Fibroblast of skin of left biceps (primary cell): ENCODE results near the gene KRTAP16-1.
"Not testable (repeated sequence)": the region's sequence is repeated elsewhere in the genome, so short reads cannot be mapped to it uniquely, and the experiment has no call there.

Experiments
- DNase-seq, 2 experiments: peaks; one replicate each; pipeline ENCODE4 v3.0.0-alpha.2; 2013; ENCODE audit warnings: low read depth in 2 of 2

KRTAP16-1 gene

GRCh38 chr17:41301916-41302901 lies 6.9 kb downstream of the KRTAP16-1 start, which contains the start of gene KRTAP29-1:
Gene KRTAP29-1, minus strand, starts transcription at chr17:41302851. Its CDS starts 0 bp downstream, at chr17:41302851.
- DNase-seq: no peak

DNA sequence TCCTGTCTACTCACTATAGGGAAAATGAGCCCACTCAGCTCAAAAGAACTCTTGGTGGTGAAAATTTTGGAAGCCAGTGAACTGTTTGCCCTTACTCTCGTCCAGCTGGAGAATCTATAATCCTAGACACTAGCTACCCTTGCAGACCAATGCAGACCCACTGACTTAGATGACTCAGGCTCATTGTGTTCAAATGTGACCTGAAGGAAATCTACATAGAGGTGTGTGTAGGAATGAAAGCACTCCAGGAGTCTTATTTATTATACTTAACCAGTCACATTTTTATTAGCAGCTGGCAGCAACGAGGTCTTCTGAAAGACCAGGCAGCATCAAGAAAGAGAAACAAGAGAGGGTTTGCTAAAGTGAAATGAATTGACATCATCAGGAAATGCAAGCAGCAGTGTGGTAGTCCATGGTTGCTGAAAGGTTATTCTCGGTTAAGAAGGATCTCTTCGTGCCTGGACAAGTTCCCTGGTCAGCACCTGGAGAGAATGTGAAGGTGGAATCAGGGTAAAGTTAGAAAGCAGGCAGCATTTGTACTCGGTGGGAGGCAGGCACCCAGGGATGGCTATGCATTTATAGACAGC lies 7.8 kb downstream of the KRTAP16-1 start:
- no peak for DNase-seq

DNA sequence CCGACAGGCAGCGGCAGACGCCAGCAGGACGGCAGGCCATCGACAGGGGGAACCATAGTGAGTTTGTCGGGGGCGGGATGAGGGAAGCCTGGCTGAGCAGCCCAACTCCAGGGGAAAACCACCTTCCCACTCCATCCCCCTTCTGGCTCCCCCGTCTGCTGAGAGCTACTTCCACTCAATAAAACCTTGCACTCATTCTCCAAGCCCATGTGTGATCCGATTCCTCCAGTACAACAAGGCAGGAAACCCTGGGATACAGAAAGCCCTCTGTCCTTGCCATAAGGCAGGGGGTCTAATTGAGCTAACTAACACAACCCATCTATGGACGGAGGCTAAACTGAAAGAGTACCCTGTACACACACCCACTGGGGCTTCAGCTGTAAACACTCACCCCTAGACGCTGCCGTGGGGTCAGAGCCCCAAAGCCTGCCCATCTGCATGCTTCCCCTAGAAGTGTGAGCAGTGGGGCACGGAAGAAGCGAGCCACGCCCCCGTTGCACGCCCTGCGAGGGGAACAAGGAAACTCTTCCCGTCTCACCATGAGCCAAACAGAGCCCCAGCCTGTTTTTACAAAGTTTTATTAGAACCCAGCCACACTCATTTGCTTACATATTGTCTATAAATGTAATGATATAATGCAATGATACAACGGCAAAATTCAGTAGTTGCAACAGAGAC lies 10.5 kb downstream of the KRTAP16-1 start:
- DNase-seq: no peak

GRCh38 chr17:41296846-41297245 lies 12.3 kb downstream of the KRTAP16-1 start:
- no peak for DNase-seq

DNA sequence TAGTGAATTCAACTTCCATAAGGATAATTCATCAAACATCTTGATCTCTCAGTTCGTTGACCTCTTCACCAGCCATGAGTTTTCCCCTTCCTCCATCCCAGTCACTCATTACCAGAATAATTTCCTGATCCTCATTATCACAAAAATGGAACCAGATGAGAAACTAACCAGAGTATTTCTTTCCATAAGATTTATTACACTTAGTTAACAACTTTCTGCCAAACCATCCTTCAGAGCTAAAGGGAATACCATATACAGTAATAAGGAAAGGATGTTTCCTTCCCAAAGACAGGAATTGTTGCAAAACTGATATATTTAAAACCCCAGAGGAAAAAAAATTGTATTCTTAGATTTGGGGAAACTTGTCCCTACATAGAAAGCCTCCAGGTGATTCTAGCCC lies 15.1 kb downstream of the KRTAP16-1 start:
- peak; percentile 43 to 48 for DNase-seq

DNA sequence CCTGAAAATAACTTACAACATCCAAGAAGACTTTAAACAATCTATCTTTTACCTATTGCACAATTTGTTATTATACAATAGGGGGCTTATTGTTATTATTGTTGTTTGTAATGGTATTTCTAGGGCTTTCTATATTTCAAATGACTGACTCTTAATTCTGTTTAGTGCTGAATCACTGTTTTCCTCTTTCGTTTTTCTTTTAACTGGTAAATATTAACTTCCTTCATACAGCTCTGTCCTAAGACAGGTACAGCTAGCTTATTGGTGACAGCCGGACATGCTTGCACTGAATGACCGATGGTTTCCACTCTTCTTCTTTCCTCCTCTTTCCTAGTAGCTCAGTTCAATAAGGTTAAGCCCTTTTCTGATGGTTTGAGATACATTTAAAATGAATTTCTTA lies 22.1 kb downstream of the KRTAP16-1 start:
- no peak for DNase-seq

DNA sequence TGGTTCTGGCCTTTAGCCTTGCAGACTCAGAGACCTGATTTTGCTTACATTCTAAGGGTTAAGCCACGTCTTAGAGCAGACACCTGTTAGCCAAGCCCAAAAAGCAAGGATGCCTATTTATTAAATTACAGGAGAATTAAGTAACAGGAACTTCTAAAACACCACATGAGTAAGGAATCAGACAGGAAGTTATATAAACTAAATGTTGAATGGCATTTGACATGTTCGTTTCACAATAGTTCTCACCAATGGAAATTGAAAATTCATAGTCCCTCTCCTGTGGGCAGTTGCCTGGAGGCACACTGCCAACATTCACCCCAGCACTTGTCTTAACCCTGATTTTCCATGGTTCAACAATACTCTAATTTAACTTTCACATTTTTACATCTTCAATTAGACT lies 24.6 kb downstream of the KRTAP16-1 start:
- DNase-seq: peak in 1 of 2 experiments; percentile 2

DNA sequence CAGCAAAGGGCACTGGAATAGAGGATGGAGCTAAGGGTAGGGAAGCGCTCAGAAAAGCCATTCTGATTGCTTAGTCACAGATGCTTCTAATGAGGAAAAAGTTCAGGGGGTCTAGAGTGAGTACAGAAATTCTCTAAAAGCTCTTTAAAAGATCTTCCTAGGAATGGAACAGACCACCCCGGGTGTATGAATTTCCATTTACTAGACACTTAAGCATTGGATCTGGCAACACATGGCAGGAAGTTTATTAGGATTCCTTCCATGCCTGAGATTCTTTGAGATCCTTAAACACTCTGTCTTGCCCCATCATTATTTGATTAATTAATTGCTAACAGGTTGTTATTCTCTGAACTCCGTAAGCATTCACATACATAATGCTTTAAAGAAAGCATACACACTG lies 25.1 kb downstream of the KRTAP16-1 start:
- DNase-seq: peak; percentile 93 to 94

DNA sequence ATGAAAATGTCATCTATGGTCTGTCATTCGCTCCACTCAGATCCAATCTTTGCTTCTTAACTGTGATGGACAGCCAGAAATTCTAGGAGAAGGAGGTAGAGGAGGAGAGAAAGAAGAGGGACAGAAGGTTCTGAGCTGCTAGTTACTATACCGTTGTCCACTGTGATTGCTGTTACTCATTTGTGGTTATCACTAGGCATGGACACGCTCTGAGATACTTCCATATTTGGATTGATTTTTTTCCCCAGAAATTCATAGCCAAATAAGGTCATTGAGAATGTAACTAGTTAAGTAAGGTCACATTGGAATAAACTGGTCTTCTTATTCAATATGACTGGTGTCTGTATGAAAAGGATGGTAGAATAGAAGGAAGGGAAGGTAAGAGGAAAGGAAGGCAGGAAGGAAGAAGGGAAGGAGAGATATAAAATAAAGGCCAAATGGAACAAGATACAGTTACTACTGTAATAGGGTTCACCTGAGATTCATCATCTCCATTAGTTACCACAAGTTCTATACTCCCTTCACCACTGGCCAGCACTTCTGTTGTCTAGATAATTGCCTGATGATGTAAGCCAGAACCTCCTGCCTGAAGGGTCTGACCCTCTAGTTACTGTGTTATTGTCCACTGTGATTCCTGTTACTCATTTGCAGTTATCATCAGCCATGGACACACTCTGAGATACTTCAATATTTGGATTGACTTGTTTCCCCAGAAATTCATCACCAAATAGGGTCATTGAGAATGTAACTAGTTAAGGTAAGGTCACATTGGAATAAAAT lies 30.7 kb downstream of the KRTAP16-1 start:
- no peak for DNase-seq

DNA sequence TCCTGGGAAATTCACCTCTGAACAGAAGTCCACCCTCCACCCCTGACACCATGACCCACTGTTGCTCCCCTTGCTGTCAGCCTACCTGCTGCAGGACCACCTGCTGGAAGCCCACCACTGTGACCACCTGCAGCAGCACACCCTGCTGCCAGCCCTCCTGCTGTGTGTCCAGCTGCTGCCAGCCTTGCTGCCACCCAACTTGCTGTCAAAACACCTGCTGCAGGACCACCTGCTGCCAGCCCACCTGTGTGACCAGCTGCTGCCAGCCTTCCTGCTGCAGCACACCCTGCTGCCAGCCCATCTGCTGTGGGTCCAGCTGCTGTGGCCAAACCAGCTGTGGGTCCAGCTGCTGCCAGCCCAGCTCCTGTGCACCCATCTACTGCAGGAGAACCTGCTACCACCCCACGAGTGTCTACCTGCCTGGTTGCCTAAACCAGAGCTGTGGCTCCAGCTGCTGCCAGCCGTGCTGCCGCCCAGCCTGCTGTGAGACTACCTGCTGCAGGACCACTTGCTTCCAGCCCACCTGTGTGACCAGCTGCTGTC lies 33.4 kb downstream of the KRTAP16-1 start, which contains the start of gene KRTAP9-7:
TSS of gene KRTAP9-7 (plus strand) at position 51 of the 543 bp plus-strand sequence. CDS start at position 51, 0 bp downstream.
- not testable (repeated sequence) for DNase-seq

DNA sequence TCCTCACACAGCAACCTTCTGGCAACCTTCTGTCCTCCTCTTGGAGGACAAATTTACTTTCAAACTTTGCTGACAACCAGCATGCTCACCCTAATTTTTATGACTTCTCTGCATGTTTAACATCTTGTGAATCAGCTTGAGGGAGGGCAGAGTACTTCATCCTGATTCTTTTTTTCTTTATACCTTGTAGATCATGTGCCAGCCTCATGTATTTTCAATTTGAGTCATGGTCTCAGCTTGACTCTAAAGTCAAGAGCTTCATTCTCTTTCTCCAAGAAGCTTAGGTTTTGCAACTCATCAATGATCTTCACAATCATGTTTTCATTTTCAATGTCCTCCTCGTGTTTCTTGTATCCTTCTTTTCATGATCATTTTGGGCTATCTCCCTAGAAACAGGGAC lies 37.3 kb downstream of the KRTAP16-1 start:
- DNase-seq: no peak

GRCh38 chr17:41271323-41271722 lies 37.8 kb downstream of the KRTAP16-1 start:
- not testable (repeated sequence) for DNase-seq

DNA sequence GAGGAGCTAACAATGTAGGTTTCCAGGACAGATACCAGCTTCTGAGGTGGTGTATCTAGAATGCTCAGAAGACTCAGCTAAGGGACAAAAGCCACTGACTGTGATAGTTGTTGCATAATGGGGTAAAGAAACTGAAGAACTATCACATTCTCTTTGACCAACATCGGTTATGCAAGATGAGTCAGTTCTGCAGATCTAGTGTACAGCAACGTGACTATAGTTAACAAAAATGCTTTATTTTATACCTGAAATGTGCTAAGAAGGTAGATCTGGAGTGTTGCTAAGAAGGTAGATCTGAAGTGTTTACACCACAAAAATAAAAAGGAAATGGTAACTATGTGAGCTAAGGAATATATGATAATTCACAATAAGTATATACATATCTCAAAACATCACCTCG lies 41.4 kb downstream of the KRTAP16-1 start:
- DNase-seq: no peak

DNA sequence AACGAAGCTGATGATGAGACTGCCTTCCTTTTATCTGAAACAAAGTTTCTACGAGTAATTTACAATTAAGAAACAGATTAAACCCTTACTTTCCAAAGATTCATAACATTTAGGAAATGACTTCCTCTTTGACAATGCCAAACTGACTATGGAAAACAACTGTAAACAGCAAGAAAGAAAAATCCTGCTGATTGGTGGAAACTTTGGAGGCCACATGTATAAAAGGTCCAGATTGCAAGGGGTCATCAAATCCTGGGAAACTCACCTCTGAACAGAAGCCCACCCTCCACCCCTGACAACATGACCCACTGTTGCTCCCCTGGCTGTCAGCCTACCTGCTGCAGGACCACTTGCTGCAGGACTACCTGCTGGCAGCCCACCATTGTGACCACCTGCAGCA lies 44.0 kb downstream of the KRTAP16-1 start, which contains the start of gene KRTAP9-6:
TSS of gene KRTAP9-6 (plus strand) at position 301 of the 400 bp plus-strand sequence. CDS start at position 301, 0 bp downstream.
- DNase-seq: no peak

DNA sequence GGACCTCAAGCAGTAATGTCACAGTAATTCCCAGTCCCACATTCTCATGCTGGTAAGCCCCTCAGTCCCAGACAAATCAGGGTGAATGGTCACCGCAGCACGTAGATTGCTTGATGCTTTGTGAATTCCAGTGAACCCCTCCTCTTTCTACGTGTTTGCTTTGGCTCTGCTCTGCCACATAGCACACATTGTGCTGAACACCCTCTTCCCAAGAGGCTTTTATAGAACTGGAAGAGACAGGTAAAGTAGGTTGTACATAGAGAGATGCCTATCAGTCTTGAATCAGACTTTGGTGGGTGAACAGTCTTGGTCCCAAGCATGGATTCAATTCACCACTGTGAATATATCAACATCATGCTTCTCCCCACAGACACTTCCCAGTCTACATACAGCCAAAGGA lies 44.5 kb downstream of the KRTAP16-1 start:
- no peak for DNase-seq

- DNase-seq: no peak
These were observed 45.9 kb downstream of the KRTAP16-1 start for GRCh38 chr17:41263212-41263611.

DNA sequence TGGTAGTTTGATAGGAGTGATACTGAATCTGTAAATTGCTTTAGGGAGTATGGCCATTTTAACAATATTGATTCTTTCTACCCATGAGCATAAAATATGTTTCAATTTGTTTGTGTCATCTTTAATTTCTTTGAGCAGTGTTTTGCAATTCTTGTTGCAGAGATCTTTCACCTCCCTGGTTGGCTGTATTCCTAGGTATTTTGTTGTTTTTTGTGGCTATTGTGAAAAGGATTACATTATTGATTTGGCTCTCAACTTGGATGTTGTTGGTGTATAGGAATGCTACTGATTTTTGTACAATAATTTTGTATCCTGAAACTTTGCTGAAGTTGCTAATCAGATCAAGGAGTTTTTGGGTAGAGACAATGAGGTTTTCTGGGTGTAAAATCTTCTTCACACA lies 50.7 kb downstream of the KRTAP16-1 start:
- no peak for DNase-seq
